Keratinocyte (primary cell): ENCODE data around the gene ACKR3. TPM values are rescaled to one million over a fixed set of nuclear protein-coding genes. Genes with fewer than 3 reads are reported as not detected.

Experiments used
- DNase-seq: peaks from one replicate; pipeline ENCODE4 v3.0.0-alpha.2; 2011; ENCODE audit warnings: low read depth, missing footprints, low spot score
- FAIRE-seq: peaks from 2 replicates; lab custom pipeline; 2011; peaks lifted over from hg19 to GRCh38; lab: Jason Lieb, UNC
- H2AFZ ChIP-seq: 2 replicates; pipeline ENCODE4 v1.6.0; 2012; ENCODE audit warnings: low read length, control low read depth, inconsistent platforms; ENCODE audit not compliant: control insufficient read depth
- H3K27ac ChIP-seq: 2 replicates; pipeline ENCODE4 v1.5.1; 2011; ENCODE audit warnings: low read length; ENCODE audit not compliant: control insufficient read depth, insufficient read depth
- H3K27me3 ChIP-seq: 3 replicates; pipeline ENCODE4 v1.6.0; 2011; ENCODE audit warnings: low read length; ENCODE audit not compliant: control insufficient read depth, insufficient read depth; ENCODE audit errors: extremely low read depth
- H3K36me3 ChIP-seq, 2 experiments: 2 replicates in 1 of 2; 3 replicates in 1 of 2; pipeline ENCODE4 v1.5.1; 2011; ENCODE audit warnings: low read length in 2 of 2, mild to moderate bottlenecking in 1 of 2; ENCODE audit not compliant: control insufficient read depth in 2 of 2, insufficient read depth in 2 of 2; ENCODE audit errors: extremely low read depth in 1 of 2
- H3K4me1 ChIP-seq: 3 replicates; pipeline ENCODE4 v1.5.1; 2011; ENCODE audit warnings: low read length; ENCODE audit not compliant: control insufficient read depth, insufficient read depth; ENCODE audit errors: extremely low read depth
- H3K4me2 ChIP-seq: 3 replicates; pipeline ENCODE4 v1.6.0; 2011; ENCODE audit warnings: low read depth, low read length; ENCODE audit not compliant: control insufficient read depth, insufficient read depth; ENCODE audit errors: extremely low read depth
- H3K4me3 ChIP-seq, 3 experiments: fragments of 200-600 bp in 1 of 3; sonication (generic) in 1 of 3; 2 replicates in 2 of 3; 3 replicates in 1 of 3; pipeline ENCODE4 v1.5.1; 2011 to 2016; ENCODE audit warnings: low read length in 3 of 3, mild to moderate bottlenecking in 3 of 3, control low read depth in 2 of 3, inconsistent platforms in 1 of 3, low read depth in 1 of 3, mixed read lengths in 1 of 3, mixed run types in 1 of 3, moderate library complexity in 1 of 3; ENCODE audit not compliant: control insufficient read depth in 2 of 3, insufficient read depth in 2 of 3; ENCODE audit errors: extremely low read depth in 1 of 3
- H3K79me2 ChIP-seq: 2 replicates; pipeline ENCODE4 v1.6.0; 2012; ENCODE audit warnings: low read length; ENCODE audit not compliant: control insufficient read depth, insufficient read depth
- H3K9ac ChIP-seq: 3 replicates; pipeline ENCODE4 v1.6.0; 2011; ENCODE audit warnings: low read length; ENCODE audit not compliant: control insufficient read depth, insufficient read depth; ENCODE audit errors: extremely low read depth
- H3K9me1 ChIP-seq: 3 replicates; pipeline ENCODE4 v1.6.0; 2011; ENCODE audit warnings: low read length; ENCODE audit not compliant: control insufficient read depth, insufficient read depth; ENCODE audit errors: extremely low read depth
- H3K9me3 ChIP-seq: 2 replicates; pipeline ENCODE4 v1.5.1; 2012; ENCODE audit warnings: low read depth, low read length; ENCODE audit not compliant: control insufficient read depth
- H4K20me1 ChIP-seq: 3 replicates; pipeline ENCODE4 v1.6.0; 2011; ENCODE audit warnings: low read length; ENCODE audit not compliant: control insufficient read depth, insufficient read depth; ENCODE audit errors: extremely low read depth
- EZH2 ChIP-seq: IDR thresholded peaks from one replicate; pipeline ENCODE4 v1.6.1; 2012; ENCODE audit warnings: inconsistent platforms, mild to moderate bottlenecking, low read length, moderate library complexity
- dilution Hi-C: fragments of 300-500 bp; cut with MboI; formaldehyde crosslinking; loops from one replicate; pipeline ENCODE4 v1.7.0; 2020; ENCODE audit warnings: low sequenced_read_pairs; ENCODE audit not compliant: extremely low pct_ligation_motif_present
- polyA plus RNA-seq, 5 experiments: library from polyadenylated mRNA; depleted of rRNA in 3 of 5; stranded (reverse) in 3 of 5; stranded (forward) in 1 of 5; unstranded in 1 of 5; fragments of >200 nt; gene quantifications; 1 replicate in 1 of 5; 2 replicates in 3 of 5; 3 replicates in 1 of 5; pipeline versions ENCODE4 v1.2.1 to v1.2.3, GENCODE V29; 2011 to 2012; ENCODE audit warnings: missing spikeins in 2 of 5, low read depth in 1 of 5, low replicate concordance in 1 of 5
- TF ChIP-seq, protein P1 (sequence below), 3 experiments: IDR thresholded peaks in 1 of 3; conservative IDR thresholded peaks in 1 of 3; optimal IDR thresholded peaks in 1 of 3; 2 replicates in 2 of 3; 3 replicates in 1 of 3; pipeline versions ENCODE3 to v1.5.1; 2011; ENCODE audit warnings: low read length in 3 of 3, mild to moderate bottlenecking in 3 of 3, moderate library complexity in 2 of 3, control low read depth in 1 of 3, inconsistent platforms in 1 of 3; ENCODE audit not compliant: insufficient read depth in 2 of 3; ENCODE audit errors: extremely low read depth in 1 of 3

Gene ACKR3
- polyA plus RNA-seq, 1 donor (not counting 4 experiments of a cell fraction or from before 2014, with no cell fraction given), result 29.4 TPM

DNA sequence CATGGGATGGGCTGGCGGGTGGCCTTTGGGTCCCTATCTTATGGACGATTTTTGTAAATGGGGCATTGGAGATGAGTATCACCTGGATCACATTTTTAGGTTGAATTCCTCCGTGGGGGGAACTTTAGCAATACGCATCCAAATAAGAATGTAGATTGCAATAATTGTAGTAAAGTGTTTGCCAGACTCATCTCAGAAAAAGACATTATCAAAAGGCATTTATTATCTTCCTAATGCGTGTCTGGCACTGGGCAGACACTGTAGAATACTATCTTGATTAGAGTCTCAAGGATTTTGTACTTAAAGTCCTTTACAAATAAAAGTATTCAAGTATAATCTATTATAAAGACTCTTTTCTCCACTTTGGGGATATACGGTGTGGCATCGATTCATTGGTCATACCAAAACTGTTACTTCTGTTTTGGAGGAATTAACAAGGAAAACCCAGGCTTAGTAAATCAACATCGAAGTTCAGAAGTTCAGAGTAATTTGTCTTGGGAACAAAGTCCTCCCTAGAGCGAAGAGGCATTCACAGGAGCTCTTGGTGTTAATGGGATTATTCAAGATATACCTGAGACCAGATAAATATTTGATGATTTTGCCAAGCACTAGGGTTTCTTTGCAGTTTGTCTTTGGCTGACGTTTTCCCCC lies 578 bp upstream of the ACKR3 start:
- FAIRE-seq, result no peak
- H3K27ac ChIP-seq, result peak overlapping the region; percentile 39
- peak overlapping the region; percentile 85 for H3K4me2 ChIP-seq
- no peaks in the 10 kb centered on the region for H4K20me1 ChIP-seq
- H3K79me2 ChIP-seq, result no peaks in the 10 kb centered on the region
- peaks cover 4% of the 10 kb centered on the region for H3K27me3 ChIP-seq
- H3K36me3 ChIP-seq, result no peaks in the 10 kb centered on the region
- H3K9ac ChIP-seq, result peak overlapping the region; percentile 66
- TF ChIP-seq, protein P1, sequence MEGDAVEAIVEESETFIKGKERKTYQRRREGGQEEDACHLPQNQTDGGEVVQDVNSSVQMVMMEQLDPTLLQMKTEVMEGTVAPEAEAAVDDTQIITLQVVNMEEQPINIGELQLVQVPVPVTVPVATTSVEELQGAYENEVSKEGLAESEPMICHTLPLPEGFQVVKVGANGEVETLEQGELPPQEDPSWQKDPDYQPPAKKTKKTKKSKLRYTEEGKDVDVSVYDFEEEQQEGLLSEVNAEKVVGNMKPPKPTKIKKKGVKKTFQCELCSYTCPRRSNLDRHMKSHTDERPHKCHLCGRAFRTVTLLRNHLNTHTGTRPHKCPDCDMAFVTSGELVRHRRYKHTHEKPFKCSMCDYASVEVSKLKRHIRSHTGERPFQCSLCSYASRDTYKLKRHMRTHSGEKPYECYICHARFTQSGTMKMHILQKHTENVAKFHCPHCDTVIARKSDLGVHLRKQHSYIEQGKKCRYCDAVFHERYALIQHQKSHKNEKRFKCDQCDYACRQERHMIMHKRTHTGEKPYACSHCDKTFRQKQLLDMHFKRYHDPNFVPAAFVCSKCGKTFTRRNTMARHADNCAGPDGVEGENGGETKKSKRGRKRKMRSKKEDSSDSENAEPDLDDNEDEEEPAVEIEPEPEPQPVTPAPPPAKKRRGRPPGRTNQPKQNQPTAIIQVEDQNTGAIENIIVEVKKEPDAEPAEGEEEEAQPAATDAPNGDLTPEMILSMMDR (optimal IDR thresholded peaks at IDR 0.05 in 1 of 3, IDR thresholded peaks at IDR 0.05 in 1 of 3, conservative IDR thresholded peaks at IDR 0.05 in 1 of 3; ENCODE audit: extremely low read depth in 1 of 3, insufficient read depth in 2 of 3, low read length in 3 of 3), result no peak
- no peak for TF ChIP-seq EZH2
- H3K4me1 ChIP-seq, result peaks cover 30% of the 10 kb centered on the region
- no peaks in the 10 kb centered on the region for H3K9me3 ChIP-seq
- peak overlapping the region in 2 of 3 experiments; percentile 57 to 75 for H3K4me3 ChIP-seq
- DNase-seq, result no peak
- H3K9me1 ChIP-seq, result no peaks in the 10 kb centered on the region
- peak overlapping the region; percentile 27 for H2AFZ ChIP-seq
- dilution Hi-C loops, result no loop called here

DNA sequence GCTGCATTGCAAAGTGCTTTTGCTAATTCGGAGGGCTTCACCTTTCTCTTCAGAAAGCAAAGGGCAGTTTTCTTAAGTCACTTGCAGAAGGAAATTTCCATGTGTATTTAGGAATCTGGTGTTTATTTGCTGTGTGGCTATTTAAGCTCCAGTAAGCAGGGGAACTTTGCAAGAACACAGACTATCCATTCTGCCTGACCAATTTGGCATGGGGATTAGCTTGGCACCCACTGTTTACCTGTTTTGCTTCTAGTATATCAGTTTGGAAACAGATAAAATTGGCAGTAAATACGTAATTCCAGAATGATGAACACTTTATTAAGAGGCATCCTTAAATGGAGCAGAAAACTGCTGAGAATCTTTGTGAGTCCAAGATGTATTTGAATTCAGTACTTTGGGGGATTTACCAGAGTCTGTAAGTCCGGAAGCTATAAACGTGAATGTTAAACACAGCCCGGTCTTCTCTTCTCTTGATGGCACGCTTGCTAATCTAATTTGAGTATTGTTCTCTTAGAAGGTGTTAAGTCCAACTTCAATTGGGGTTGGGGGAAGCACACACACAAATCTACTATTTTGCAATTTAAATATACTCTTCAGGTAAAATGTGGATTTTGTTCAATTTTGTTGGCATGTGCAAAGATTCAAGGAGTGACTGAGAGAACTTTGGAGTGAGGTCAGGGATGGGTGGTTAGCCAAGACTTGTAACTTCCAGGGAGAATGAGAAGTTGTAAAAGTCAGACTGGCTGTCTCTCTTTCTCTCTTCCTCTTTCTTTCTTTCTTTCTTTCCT lies 650 bp downstream of the ACKR3 start:
- no peaks in the 10 kb centered on the region for H3K9me1 ChIP-seq
- H3K36me3 ChIP-seq, result no peaks in the 10 kb centered on the region
- peak overlapping the region; percentile 50 for H3K27ac ChIP-seq
- FAIRE-seq (peak; percentile 17), DNase-seq (no peak)
- H4K20me1 ChIP-seq, result no peaks in the 10 kb centered on the region
- dilution Hi-C loops, result no loop called here
- peak overlapping the region; percentile 32 to 71 (median 51) for H3K4me3 ChIP-seq
- TF ChIP-seq, protein P1 (optimal IDR thresholded peaks at IDR 0.05 in 1 of 3, IDR thresholded peaks at IDR 0.05 in 1 of 3, conservative IDR thresholded peaks at IDR 0.05 in 1 of 3; ENCODE audit: extremely low read depth in 1 of 3, insufficient read depth in 2 of 3, low read length in 3 of 3), result no peak
- TF ChIP-seq EZH2, result no peak
- H3K27me3 ChIP-seq, result peaks cover 4% of the 10 kb centered on the region
- H3K79me2 ChIP-seq, result no peaks in the 10 kb centered on the region
- no peak overlapping the region for H2AFZ ChIP-seq
- H3K4me2 ChIP-seq, result peak overlapping the region; percentile 85
- H3K9me3 ChIP-seq, result no peaks in the 10 kb centered on the region
- H3K9ac ChIP-seq, result peak overlapping the region; percentile 55
- H3K4me1 ChIP-seq, result peaks cover 30% of the 10 kb centered on the region
